GM12872 (cell line): ENCODE results near the gene RFC2.

Experiments
- TF ChIP-seq, protein P1 (sequence below): IDR thresholded peaks from 3 replicates; pipeline ENCODE4 v1.5.1; 2011; ENCODE audit warnings: low read depth, mild to moderate bottlenecking, low read length, moderate library complexity; ENCODE audit not compliant: insufficient read depth

The RFC2 gene

GRCh38 chr7:74199551-74200355 lies 54.4 kb downstream of the RFC2 start:
- TF ChIP-seq, protein P1, sequence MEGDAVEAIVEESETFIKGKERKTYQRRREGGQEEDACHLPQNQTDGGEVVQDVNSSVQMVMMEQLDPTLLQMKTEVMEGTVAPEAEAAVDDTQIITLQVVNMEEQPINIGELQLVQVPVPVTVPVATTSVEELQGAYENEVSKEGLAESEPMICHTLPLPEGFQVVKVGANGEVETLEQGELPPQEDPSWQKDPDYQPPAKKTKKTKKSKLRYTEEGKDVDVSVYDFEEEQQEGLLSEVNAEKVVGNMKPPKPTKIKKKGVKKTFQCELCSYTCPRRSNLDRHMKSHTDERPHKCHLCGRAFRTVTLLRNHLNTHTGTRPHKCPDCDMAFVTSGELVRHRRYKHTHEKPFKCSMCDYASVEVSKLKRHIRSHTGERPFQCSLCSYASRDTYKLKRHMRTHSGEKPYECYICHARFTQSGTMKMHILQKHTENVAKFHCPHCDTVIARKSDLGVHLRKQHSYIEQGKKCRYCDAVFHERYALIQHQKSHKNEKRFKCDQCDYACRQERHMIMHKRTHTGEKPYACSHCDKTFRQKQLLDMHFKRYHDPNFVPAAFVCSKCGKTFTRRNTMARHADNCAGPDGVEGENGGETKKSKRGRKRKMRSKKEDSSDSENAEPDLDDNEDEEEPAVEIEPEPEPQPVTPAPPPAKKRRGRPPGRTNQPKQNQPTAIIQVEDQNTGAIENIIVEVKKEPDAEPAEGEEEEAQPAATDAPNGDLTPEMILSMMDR: no peak

DNA sequence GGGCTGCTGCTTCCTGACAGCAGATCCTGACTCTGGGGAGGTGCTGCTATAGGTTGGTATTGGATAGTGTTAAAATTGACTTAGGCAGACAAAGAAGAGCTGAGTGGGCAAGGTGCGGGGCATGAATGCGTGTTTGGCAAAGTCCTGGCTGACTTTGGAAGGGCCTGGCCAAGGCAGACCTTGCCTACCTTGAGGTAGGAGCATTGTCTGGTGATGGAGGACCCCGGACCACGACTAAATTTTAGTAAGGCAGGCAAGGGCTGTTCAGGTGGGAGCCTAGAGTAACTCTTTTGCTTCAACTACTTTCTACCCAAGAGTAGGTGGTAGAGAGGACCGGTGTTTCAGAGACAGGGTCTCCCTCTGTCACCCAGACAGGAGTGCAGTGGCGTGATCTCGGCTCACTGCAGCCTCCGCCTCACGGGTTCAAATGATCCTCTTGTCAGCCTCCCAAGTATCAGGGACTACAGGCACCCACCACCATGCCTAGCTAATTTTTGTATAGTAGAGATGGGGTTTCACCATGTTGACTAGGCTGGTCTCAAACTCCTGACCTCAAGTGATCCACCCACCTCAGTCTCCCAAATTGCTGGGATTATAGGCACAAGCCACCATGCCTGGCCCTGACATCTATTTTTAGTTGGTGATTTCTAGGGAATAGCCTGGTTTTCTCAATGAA lies 56.6 kb downstream of the RFC2 start:
- TF ChIP-seq, protein P1: no peak

- TF ChIP-seq, protein P1: no peak
Measured at GRCh38 chr7:74194686-74195085, 59.5 kb downstream of the RFC2 start.

DNA sequence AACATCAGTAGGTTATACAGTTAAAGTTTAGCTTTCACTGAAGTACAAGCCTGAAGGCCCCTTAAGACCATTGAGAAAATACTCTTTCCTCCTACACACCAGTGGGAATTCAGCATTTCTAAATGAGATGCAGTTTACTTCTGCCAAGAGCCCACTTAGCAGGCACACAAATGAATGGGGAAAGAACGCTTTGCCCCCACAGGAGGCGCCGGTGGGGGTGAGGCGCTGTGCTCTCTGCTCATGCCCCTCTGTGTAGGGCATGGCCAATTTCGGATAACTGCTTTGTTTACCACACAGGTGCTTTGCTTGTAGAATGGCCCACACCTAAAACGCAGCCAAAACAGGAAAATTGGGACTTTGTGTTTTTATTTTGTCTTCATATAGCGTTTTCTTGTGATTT lies 60.3 kb downstream of the RFC2 start:
- TF ChIP-seq, protein P1: no peak

GRCh38 chr7:74193054-74193453 lies 61.1 kb downstream of the RFC2 start:
- TF ChIP-seq, protein P1: no peak

DNA sequence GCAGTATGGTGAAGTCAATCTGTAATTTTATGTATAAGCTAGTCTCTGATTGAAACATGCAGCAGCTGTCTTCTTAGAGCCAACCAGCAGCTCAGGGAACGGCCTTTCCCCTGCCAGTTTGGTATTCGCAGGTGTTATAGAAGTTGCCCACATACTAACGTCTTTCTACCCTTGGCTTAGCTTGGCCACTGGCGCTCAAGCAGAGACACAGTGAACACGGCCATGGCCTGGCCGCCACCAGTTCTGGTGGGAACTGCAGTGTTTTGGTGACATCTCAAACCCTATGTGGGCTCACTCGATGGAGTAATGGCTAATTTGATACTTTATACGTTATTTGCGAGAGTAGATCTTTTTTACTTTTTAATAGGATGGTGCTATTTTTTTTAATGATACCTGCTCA lies 63.0 kb downstream of the RFC2 start:
- TF ChIP-seq, protein P1: no peak

- TF ChIP-seq, protein P1: no peak
Measured at GRCh38 chr7:74190259-74190658, 63.9 kb downstream of the RFC2 start.
